HG02642 (cell line): ENCODE results near the gene AMOTL2.

Experiments used
- ATAC-seq: cut with Tn5 transposase; IDR thresholded peaks from one replicate; pipeline ENCODE4 v1.9.1; 2021; ENCODE audit warnings: mild to moderate bottlenecking; ENCODE audit not compliant: unreplicated experiment, poor library complexity

AMOTL2 gene

DNA sequence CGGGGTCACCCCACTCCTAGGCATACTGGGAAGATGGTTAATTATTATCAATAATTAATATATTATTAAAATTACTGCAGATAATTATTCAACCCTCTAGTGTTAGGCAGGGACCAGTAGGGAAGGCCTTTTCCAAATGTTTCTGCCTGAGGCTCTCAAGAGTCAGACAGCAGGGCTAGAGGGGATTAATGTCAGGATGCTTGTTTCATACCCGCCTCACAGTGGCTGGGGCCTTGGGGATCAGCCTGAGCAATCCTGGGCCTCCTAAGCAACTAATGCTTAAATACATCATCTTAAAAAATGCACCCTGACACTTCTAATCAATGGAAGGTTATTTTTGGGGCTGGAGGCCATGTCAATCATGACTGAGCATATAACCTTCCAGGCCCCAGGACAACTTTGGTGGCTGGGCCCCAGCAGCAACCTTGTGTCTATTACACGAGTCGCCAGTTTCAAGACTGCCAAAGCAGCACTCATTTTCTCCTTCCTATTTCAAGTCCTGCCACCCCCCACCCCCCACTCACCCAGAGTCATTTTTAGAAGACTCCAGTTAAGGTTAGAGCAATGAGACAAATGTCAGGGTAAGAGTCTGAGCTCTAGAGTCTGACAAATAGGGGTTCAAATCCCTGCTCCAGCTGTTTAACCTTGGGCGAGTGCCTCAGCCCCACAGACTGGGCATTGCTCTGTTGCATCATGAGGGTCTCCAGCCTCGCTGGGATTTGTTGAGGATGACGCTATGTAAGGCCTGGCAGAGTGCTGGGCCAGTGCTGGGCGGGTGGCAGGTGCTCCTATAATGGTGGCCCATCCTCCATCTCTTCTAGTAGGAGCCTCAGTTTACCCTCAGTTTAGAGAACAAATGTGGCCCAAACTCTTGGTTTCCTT is 6.1 kb downstream of the AMOTL2 start:
- no peak for ATAC-seq

DNA sequence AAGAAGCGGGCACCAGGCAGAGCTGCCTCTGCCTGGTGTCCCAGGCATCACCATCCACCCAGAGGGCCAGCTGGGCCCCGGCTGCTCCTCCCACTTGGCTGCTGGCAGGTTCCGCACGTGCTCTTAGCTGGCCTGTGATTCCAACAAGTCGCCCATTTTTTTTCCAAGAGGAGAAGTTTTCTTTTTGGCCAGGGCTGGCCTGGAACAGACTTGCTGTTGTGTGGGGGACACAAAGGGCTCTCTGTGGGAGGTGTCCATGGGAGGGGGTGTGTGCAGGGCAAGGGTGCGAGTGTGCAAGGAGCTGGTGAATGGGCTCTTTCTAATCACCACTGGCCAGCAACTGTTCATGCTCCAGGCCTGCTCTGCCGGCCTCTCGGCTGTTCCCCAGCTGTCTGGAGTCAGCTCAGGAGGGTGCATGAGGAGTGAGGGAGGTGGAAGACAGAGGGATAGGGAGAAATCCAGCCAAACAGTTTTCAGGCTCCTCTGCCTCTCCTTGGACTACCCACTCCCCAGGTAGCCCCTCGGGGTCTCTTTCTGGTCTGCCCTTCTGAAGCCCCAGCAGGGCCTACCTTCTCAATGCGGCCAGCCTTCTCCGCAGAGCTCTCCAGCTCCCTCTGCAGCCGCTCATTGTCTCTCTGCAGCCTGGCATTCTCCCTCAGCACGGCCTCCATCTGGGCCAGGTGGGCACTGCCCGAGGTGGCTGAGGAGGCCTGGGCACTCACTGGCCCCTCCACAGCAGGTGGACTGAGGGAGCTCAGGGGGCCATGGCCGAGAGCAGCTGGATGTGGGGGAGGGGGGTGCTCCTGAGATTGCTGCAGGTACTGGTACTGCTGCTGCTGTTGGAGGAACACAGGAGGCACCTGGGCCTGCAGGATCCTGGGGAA is 7.1 kb downstream of the AMOTL2 start:
- no peak for ATAC-seq

DNA sequence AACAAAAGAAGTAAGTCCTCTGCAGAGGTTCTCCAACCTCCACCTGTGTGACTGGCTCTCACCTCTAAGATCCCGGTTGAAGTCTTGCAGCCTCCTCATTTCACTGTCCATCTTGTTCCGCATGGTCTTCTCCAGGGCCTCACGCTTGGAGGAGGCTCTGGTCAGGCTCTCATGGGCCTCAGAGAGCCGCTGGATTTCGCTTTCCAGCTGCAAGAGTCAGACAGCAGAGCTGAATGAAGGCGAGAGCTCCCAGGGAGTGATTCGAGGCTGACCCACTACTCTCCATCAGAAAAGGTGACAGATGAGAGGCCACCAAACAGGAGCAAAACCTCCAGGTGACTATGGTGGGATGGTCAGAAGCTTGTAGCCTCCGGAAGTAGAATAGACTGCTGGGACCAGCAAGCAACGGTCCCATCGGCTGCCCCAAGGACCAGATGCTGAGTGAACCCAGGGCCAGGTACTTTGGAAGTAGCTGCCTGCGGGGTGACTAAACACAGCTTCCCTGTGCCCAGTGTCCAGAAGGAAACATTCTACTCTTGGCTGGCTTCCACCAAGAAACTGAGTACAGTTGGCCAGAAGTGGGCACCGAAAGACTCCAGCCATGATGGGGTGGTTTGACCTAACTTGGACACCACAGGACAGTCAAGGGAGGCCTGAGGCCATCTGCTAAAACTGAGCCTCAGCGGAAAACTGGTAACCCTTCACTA is 7.9 kb downstream of the AMOTL2 start:
- no peak for ATAC-seq

DNA sequence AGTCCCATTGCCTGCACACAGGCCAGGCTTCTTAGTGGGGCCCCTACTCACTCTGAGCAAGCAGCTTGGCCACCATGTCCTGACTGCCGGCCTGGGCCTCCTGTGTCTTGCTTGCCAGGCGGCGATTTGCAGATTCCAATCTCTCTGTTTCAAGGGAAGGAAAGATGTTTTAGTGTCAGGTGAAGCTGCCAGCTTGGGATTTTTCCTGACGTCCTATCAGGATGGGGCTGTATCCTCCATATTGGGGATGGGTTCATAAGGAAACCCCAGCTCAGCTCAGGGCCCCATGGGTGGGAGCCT is 8.5 kb downstream of the AMOTL2 start:
- ATAC-seq, result no peak

GRCh38 chr3:134364936-134365765 is 9.1 kb downstream of the AMOTL2 start:
- no peak for ATAC-seq

DNA sequence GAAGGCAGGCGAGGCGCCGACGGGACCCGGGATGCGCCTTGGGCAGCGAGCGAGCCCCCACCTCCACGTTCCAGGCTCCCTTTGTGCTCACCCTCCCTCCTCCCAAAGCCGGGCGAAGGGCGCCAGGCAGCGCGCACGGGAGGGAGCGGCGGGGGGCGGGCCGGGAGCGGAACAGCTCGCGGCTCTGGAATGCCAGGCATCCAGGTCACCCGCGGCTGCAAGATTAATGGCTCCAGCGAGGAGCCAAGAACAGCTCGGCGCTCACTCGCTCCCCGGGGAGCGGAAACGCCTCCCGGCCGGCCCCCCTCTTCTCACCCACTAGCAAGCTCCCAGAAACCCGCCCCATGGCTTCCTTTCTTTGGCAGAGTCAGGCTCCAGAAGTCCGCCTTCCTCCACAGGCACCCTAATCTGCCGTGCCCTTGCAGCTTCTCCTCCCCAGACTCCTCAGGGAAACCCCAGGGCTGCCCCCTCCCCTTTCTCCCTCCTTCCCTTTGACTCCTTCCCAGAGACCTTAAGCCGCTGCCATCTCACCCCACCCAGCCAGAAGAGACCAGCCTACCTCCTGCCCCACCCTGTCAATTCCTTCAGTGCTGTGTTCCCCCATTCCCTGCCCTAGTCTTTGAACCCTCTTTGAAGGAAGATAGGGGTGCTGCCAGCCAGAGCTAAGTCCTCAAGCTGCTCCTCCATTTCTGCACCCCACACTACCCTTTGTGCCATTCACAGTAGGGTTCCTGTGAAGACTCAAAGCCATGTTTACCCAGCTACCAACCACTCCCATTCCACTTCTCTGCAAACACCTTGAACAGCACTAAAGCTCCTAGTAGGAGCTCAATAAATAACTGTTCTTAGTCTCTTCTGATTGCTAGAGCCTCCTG is 9.9 kb downstream of the AMOTL2 start:
- no peak for ATAC-seq

DNA sequence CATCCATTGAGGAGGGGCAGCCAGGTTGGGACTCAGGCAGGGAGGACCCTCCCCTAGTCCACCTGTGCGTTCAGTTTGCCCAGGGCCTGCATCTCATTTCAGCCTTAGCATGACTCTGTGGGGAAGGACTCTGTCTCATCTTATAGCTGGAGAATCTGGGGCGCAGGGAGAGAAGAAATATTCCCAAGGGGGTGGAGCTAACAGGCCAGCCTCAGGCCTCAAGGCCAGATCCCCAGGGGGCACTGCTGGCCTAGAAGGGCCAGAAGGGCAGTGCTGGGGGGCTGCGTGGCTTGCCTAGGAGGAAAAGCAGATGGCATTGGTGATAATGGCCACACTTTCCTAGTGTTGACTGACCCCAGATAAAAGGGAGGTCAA is 10.9 kb downstream of the AMOTL2 start:
- ATAC-seq, result no peak

DNA sequence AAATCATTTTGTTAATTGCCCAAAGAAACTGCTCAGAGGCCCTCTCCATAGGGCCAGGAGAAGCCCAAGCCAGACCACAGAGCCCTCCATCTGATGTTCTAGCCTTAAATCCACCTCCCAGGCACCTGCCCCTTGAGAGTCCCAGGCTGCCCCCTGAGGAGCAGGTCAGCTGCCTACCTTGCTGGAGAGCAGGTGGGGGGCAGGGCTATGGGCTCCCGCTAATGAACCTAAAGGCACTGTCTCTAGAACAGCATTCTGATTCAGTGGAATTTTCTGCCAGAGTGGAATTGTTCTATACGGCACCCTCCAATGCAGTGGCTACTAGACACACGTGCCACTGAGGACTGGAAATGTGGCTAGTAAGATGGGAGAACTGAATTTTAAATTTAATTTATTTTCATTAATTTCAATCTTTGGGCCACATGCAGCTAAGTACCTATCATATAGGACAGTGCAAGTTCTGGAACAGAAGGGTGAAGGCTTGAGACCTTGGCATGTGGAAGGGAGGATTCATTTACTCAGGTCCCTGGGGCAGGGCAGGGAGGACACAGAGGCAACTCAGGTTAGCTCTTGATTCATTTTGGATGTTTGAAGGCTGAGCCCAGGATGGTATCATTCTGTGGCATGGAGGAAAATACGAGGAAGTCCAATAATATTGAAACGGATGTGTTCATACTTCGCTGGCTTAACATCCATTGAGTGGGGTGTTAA is 11.4 kb downstream of the AMOTL2 start:
- no peak for ATAC-seq

DNA sequence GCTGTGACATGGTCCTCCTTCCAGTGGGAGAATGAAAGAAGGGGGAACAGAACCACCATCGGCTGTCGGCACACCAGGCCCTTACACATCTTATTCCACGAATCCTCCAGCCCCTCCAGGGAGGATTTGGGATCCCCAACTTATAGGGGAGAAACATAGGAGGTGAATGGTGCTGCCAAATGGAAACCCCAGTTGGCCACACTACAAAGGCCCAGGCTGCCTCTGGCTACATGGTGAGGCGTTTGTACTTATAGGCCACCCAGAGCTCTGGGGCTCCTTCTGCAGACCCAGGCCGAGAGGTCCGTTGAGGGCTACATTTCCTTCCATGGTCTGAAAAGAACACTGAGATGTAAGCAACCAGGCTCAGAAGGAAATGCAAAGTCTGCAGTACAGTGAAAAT is 12.0 kb downstream of the AMOTL2 start:
- no peak for ATAC-seq

- no peak for ATAC-seq
Observed at GRCh38 chr3:134361162-134361835, 12.9 kb downstream of the AMOTL2 start.

- ATAC-seq, result no peak
Observed at GRCh38 chr3:134360046-134360445, 14.2 kb downstream of the AMOTL2 start.

DNA sequence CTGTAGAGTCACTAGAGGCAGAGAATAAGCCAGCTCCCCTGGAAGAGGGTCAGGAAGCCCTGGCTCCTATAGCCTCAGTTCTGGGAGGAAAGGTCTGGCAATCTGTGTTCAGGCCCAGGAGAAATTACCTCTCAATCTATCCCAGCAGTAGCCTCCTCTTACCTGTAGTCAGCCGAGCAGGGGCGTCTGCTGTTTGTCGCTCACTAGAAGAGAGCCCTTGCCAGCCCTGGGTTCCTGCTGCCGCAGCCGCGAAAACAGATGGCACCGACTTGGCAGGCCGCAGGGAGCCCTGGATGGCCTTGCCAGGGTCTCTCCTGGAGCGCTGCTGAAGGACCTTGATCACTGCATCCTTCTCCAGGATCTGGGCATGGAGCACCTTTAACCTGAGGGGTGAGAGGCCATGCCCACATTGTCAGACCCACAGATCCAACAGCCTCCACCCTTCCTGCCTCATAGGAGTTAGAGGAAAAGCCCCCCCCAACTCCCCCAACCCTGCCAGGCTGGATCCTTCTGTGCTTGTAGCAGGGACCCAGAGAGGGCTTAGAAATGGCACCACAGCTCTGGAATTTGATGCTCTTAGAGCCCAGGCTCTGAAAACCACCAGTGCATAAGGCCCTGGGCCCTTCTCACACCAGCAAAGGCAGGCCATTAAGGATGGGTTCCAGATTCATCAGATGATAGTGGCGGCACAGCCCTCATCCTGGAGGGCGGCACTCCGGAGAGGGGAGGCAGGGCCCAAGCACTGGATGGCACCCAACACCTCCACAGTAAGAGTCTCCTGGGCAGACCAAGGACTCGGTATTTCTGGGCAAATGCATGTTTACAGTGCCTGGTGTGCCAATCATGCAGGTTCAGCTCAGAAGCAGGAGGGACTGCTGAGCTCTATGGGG is 14.9 kb downstream of the AMOTL2 start:
- ATAC-seq, result no peak

DNA sequence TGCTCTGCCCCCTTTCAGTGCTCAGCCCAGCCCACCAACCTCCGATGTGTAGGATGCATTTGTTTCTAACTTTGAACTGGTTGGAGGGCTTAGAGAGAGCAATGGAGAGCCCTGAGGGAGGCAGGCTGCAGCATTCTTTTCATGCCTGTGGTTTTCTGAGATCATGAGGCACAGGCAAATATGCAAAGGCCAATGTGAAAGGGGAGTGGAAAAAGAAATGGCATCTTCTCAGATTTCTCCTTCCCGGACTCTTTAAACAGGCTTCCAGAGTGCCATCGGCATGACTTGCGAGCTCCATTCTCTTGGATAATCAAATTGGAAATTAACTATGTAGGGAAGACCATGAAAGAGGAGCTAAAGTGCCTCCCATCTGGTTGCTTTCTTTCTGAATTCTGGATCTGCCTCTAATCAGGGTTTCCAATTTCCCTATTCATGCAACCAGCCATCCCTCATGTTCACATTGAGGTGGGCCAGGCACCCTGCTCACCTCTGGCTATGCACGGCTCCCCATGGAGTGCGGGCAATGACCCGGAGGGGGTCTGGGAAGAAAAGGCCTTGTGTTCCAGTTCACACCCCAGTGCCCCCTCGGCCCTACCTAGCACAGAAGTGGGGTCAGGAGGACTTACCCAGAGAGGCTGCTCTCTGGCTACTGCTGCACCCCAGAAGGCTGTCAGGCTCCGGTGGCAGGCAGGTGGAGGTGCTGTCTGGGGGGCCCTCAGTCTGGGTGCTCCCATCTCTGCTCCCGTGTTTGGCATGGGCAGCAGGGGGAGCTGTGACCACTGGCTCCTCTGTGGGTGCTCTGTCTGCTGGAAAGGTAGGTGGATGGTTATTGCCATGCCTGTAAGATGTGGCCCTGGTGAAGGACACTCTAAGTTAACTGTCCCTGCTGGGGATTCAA is 16.1 kb downstream of the AMOTL2 start:
- no peak for ATAC-seq

- ATAC-seq, result no peak
Observed at GRCh38 chr3:134357261-134357913, 16.9 kb downstream of the AMOTL2 start.

DNA sequence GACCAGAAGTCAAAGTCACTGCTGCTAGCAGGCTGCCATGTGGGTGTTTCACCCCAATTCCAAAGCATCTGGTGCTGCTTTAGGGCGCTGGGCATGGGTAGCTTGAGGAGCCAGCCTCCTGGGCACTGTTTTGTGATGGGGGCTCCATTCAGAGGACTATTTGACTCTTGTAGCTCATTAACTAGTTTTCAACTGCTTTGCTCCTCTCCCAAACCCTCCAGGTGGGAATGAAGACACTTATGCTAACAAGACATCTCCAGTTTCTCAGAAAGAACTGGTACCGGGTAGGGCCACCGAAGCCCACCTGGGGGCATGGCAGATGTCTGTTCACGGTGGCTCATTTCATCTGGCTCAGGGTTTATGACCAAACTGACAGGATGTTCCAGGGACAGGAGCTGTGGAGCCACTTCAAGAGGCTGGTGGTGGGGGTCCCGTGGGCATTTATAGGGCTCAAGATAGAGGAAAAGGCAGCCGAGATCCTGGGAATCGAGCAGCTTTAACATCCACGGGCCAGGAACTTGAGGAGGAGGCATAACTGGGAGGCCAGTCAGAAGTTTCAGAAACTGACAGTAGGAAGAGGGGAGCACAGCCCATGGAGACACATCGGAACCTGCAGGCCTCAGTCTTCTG is 17.7 kb downstream of the AMOTL2 start:
- ATAC-seq, result no peak
